A549 (cell line): ENCODE measurements around the gene CCL2.

Experiments used
- BHLHE40 ChIP-seq: IDR thresholded peaks from 2 replicates; pipeline ENCODE4 v1.6.1; 2012; ENCODE audit warnings: low read depth, low read length, inconsistent platforms
- CEBPB ChIP-seq, 2 experiments: fragments of >200 bp in 1 of 2; sonication (Bioruptor Twin) in 1 of 2; formaldehyde crosslinking in 1 of 2; IDR thresholded peaks; 2 replicates each; pipeline ENCODE4 v1.6.1; 2012 to 2016
- MAZ ChIP-seq: fragments of 150-350 bp; IDR thresholded peaks from 2 replicates; pipeline ENCODE4 v1.6.1; 2014; ENCODE audit warnings: antibody characterized with exemption, low read depth, low read length, borderline replicate concordance
- NFE2L2 ChIP-seq: fragments of 150-350 bp; conservative IDR thresholded peaks from 2 replicates; pipeline ENCODE4 v1.6.1; 2014; ENCODE audit warnings: low read length
- POLR2A ChIP-seq: IDR thresholded peaks from 2 replicates; pipeline ENCODE4 v1.6.1; 2012; ENCODE audit warnings: mild to moderate bottlenecking, low read length
- POLR2AphosphoS2 ChIP-seq: conservative IDR thresholded peaks from 2 replicates; pipeline ENCODE4 v1.6.1; 2012; ENCODE audit warnings: low read length, improper control_type of control experiment, inconsistent platforms
- RAD21 ChIP-seq, 2 experiments: fragments of >200 bp in 1 of 2; sonication (Bioruptor Twin) in 1 of 2; formaldehyde crosslinking in 1 of 2; IDR thresholded peaks in 1 of 2; conservative IDR thresholded peaks in 1 of 2; 2 replicates in 1 of 2; 3 replicates in 1 of 2; pipeline ENCODE4 v1.6.1; 2012 to 2018; ENCODE audit warnings: inconsistent platforms in 1 of 2
- TF ChIP-seq, protein P1 (sequence below): fragments of 450-650 bp; IDR thresholded peaks from 2 replicates; pipeline ENCODE4 v1.6.1; 2014; ENCODE audit warnings: antibody characterized with exemption
- TF ChIP-seq, protein P2 (sequence below): fragments of >200 bp; sonication (Bioruptor Twin); formaldehyde crosslinking; IDR thresholded peaks from 3 replicates; pipeline ENCODE4 v1.5.1; 2016
- TF ChIP-seq, protein P3 (sequence below): IDR thresholded peaks from 2 replicates; pipeline ENCODE4 v1.6.1; 2012

DNA sequence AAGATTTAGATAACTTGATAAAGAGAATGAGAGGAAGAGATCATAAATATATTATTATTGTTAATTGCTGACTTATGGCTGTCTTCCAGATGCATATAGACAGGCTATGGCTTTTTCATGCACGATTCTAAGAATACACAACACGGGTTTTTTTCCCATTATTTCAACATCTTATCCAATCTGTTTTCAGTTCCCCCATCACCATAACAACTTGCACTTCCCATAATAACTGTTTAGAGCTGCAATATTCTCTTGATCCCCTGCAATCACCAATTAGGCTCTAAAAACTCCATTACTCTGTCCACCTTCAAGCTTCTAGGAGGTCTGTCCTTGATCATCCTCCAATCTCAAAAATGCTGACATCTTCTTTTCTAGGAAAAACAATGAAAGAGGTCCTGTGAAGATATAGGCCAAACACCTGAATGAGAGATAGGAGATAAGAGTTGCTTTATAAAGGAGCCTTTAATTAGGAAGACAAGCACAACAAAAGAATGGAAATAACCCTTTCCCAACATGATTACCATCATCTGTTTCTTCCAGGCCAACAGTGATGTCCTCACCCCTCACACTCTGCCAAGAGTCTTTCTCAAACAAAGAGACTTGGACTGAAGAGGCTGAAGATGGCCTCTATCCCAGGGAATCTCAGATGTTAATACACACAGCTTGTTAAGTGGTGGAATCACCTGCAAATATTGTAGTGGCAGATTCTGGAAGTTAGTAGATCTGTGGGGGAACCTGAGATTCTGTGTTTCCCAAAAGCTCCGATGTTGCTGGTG, 32.2 kb upstream of the CCL2 start:
- TF ChIP-seq MAZ (no peak), CEBPB (IDR thresholded peaks at IDR 0.05) (no peak), POLR2A (no peak), BHLHE40 (no peak), RAD21 (conservative IDR thresholded peaks at IDR 0.05 in 1 of 2, IDR thresholded peaks at IDR 0.05 in 1 of 2) (no peak), POLR2AphosphoS2 (no peak), NFE2L2 (no peak)
- TF ChIP-seq, protein P1, sequence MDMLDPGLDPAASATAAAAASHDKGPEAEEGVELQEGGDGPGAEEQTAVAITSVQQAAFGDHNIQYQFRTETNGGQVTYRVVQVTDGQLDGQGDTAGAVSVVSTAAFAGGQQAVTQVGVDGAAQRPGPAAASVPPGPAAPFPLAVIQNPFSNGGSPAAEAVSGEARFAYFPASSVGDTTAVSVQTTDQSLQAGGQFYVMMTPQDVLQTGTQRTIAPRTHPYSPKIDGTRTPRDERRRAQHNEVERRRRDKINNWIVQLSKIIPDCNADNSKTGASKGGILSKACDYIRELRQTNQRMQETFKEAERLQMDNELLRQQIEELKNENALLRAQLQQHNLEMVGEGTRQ: no peak
- TF ChIP-seq, protein P2, sequence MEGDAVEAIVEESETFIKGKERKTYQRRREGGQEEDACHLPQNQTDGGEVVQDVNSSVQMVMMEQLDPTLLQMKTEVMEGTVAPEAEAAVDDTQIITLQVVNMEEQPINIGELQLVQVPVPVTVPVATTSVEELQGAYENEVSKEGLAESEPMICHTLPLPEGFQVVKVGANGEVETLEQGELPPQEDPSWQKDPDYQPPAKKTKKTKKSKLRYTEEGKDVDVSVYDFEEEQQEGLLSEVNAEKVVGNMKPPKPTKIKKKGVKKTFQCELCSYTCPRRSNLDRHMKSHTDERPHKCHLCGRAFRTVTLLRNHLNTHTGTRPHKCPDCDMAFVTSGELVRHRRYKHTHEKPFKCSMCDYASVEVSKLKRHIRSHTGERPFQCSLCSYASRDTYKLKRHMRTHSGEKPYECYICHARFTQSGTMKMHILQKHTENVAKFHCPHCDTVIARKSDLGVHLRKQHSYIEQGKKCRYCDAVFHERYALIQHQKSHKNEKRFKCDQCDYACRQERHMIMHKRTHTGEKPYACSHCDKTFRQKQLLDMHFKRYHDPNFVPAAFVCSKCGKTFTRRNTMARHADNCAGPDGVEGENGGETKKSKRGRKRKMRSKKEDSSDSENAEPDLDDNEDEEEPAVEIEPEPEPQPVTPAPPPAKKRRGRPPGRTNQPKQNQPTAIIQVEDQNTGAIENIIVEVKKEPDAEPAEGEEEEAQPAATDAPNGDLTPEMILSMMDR: no peak
- TF ChIP-seq, protein P3, sequence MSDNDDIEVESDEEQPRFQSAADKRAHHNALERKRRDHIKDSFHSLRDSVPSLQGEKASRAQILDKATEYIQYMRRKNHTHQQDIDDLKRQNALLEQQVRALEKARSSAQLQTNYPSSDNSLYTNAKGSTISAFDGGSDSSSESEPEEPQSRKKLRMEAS: no peak
